CD4-positive, alpha-beta T cell treated with Interleukin-15 for 1 hour (primary cell): ENCODE measurements around the gene ATG7.

ENCODE experiments used
- DNase-seq: peaks from one replicate; pipeline ENCODE4 v3.0.0-alpha.2; 2020

The ATG7 gene

DNA sequence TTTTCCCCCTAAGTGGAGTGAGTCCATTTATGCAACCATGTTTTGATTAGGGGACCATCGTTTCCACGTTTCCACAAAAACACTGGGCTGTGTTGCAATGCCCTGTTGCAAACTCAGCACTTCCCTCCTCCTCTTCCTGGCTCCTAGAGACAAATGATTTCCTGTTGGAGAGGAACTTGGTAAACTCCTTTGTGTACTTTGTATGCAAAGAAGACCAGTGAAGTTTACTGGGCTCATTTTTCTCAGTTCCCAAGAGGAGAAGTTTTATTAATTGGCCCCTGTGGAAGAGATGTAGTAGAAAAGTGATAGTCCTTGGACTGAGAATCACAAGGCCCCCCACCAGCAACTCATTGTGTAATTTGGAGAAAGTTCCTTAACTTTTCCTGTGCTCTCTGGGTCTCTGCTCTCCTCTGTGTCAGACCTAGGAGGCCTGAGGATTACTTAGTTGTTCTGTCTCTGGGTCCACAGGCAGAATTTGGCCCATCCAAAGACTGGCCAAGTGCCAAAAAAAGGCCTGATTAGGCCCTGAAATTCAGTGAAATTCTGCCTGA is 95.0 kb downstream of the ATG7 start:
- DNase-seq, result no peak

DNA sequence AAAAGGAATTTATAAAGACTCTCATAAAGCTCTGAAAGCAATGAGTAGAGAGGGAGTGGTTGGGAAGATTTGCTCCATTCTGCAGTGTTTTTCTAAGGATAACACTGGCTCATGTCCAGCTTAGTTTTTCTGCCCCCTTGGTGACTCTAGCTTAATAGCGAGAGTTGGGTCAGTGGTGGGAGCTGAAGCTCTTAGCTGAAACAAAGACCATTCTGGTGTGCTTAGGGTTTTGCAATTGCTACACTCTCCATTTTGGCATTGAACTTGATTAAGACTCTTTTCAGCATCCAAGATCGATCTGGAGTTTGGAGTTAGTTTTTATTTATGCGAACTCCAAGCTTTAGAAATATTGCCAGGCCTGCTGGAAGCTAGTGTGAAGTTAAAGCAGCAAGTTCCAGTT is 98.0 kb downstream of the ATG7 start:
- no peak for DNase-seq

DNA sequence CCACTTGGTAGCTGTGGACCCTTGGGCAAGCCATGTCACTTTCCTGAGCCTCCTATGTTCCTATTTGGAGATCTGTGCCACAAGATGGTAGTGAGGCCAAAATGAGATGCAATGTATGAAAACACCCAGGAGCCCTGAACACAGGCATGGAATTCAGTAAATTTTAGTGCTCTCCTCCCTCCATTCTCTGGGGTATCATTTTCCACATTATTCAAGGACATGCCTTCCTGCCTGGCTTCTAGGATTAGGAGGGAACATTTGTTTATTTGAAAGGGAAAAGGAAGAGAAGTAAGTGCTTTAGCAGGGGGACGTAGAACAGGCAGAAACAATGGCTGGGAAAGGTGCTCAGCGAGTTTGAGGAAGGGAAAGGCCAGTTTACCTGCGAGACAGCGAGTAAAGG is 98.8 kb downstream of the ATG7 start:
- no peak for DNase-seq

DNA sequence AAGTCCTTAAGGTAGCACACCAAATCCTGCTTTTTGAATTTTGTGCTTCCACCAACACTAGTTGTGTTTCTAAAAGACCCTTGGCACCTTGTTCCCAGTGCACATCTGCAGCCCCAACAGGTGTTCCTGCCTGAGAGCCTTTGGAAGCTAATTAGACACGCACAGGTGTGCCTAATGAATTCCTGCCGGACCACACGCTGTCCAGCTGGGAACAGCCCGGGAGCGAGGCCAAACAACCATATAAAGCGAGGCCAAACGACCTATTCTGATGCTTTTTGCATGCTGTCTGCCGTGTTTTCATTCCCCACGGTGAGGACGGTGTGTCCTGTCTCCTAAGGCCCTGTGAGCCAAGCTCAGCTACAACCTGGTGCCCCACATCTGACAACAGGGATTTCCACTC is 99.5 kb downstream of the ATG7 start:
- DNase-seq, result no peak

DNA sequence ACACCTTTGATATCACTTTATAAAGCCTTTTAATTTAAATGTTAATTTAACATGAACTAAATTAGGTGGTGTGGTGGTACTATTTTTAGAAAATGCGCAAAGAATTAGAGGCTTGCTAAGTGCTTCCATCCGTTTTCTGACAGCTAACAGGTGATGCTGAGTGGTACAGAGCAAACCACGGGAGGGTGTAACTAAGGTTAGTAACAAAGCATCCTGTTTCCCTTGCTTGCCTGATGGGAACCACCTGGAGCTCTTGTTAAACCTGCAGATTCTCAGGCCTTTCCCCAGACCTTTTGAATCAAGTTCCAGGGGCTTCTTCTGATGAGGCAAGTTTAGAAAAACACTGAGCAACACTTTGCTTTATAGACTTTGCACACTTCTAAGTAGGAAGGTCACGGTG is 101.0 kb downstream of the ATG7 start:
- no peak for DNase-seq

DNA sequence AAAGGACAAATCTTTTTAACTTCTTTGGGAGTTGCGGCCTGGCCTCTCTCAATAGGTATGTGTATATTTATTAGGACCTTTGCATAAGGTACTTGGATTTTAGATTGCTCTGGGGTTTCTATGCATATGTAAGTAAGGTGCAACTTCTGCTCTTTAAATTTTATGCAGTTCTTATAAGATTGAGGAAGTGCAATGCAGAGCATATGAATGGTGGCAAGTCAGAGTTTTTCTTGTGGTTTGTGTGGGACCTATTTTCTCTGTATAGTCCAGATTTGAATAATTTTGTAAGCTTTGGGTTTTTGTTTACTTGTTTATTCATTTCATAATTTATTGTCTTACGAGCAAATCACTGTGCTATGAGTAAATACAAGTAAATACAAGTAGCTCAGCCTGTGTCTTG is 101.5 kb downstream of the ATG7 start:
- DNase-seq, result no peak

DNA sequence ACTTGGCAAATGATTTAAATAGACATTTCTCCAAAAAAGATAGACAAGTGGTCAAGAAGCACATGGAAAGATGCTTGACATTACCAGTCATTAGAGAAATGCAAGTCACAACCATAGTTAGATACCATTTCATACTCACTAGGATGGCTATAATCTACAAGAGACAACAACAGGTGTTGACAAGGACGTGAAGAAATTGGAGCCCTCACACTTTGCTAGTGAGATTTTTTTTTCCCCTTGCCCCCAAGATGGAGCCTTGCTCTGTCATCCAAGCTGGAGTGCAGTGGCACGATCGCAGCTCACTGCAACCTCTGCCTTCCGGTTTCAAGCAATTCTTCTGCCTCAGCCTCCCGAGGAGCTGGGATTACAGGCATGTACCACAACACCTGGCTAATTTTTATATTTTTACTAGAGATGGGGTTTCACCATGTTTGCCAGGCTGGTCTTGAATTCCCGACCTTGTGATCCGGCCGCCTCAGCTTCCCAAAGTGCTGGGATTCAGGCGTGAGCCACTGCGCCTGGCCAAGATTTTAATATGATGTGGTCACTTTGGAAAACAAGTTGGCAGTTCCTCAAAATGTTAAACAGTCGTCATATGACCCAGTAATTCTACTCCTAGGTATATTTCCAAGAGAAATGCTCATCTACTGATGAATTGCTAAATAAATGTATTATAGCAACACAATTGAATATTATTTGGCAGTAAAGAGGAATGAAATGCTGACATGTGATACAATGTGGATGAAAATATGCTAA is 103.3 kb downstream of the ATG7 start:
- no peak for DNase-seq

DNA sequence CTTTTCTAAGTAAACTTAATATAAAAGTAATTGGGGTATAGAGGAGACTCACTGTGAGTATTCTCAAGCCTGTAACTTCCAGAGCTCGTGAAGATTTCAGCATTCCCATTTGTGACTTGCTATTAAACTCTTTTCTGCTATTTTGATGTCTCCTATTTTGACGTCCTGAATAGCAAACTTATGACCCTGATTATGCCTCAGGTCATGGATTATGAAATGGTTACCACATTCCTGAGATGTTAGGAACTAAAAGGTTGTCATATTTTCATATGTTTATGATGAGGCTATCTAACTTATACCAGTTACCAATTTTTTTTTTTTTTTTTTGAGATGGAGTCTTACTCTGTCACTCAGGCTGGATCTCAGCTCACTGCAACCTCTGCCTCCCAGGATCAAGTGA is 105.5 kb downstream of the ATG7 start:
- DNase-seq, result no peak

DNA sequence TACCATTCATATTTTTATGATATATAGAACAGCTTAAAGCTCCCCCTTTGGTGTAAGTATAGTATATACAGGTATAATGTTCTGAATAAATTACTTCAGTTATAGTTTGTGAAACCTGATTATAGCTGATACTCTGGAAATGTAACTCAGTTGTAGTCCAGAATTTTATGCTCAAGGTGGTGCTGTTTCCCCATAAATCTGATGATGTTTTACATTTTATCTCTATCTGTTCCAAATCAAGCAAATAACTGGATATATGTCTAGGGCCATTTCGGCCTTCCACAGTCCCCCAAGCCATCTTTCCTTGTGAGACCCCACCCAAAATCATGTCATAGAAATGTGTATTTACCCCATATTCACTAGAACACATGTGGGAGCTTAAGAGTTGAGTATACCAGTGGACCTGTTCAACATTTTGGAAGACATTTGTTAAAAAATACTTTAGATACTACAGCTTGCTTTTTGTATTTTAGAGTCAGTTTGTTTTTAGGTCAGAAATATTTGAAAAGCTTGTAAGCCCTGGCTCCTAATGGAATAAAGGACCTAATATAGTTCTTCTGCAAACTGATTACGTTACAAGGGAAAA is 107.1 kb downstream of the ATG7 start:
- DNase-seq, result no peak

DNA sequence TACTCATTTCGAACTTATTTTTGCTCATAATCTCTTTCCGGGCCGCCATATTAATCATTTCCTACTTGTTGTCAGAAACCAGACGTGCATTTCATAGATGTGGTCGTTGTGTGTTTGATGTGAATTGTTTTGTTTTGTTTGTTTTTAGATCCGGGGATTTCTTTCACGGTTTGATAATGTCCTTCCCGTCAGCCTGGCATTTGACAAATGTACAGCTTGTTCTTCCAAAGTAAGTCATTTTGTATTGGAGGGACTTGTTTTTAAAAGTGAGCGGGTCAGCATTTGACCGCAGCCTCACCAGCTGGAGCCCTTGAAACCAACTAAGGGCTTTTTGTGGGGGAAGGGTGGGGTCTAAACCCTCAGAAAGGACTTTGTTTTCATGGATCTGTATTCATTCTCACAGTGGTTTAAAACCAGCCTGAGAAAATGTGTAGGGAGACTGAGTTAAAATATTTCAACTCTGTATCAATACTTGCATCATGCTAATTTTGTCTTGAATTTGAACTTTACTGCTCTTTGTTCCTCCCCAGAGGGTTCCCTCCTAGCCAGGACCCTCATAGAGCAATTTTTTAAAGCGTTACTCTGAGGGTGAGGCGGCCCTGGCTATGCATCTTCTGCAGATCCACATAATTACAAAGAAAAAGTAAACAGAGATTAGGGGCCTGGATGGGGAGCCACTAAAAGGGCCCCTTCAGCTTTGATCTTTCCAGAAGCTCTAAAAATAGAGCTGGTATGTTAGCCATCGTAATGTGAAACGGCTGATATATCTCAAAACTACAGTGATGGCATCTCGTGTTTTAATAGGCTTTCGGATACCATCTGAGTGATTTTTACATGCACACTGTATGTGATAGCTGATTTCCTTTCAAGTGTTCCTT is 107.9 kb downstream of the ATG7 start:
- no peak for DNase-seq

DNA sequence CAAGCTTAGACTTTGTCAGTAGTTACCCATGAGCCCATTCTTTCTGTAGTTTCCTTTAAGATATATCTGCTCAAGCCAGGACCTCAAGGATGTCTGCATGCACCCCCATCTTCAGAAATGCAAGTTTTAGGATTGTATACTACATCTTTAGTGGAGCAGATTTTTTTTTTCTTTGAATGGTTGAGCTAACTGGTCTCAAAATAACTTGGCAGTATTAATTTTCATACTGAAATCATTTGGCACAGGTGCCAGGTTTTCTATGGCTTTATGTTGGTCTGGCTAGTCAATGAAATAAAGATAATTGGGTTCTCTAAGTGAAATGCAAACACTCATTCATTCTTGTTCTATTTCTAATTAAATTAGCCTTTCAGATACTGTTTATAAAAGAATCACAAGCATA is 108.9 kb downstream of the ATG7 start:
- no peak for DNase-seq

DNA sequence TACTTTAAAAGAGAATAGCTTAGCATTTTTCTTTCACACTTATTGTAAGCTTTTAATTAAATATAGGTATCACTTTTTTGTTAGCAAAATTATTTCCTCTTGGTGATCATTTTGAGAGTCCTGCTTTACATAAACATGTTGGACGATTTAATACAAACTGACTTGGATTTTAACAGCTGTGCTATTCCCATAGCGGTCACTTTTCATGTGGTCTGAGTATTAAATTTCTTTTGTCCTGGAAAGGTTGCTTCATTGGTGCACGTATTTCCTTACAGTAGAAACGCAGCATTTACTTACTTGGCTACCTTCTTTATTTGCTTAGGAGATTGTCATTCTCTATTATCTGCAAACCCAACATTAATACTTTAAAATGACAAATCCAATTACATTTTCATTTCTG is 109.4 kb downstream of the ATG7 start:
- DNase-seq, result no peak

DNA sequence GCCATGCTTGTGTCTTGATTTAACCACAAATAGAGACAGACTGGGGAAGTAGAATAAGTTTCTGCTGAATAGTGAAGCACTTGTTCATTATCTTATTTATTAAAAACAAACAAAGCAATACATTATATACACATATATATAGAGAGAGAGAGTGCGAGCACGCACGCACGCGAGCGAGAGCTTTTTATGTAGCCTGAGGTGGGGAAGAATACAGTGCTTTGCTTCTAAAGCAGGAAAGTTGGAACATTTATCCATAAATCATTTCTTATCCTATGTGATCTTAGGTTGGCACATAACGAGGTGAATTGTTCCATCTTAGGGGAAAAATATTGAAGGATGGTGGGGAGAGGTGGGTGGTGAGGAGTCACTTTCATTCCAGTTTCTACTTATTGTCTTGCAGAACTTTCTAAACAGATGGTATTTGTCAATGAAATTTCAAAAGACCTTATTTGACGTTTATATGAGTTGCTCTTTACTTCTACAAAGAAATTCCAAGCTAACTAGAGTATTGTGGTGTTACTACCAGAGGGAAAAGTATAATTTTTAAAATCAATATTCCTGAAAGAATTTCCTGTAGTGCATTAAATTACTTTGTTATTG is 110.0 kb downstream of the ATG7 start:
- DNase-seq, result no peak

DNA sequence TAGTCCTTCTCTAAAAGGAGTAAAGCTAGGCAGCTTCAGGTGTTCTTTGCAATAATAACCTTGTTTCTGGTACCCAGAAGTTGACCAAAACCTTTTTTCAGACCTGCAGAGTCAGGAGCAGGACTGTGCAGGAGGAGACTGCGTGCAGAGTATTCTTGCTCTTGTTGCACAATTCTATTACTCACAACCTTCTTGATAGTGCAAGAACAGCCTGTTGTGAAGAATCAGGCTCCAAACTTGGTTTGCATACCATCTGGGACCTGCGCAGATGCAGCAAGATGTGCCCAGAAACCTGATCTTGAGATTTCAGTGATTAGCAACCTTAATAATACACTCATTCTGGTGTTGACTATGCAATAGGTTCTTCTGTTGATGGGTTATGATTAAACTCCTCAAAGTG is 111.9 kb downstream of the ATG7 start:
- no peak for DNase-seq

DNA sequence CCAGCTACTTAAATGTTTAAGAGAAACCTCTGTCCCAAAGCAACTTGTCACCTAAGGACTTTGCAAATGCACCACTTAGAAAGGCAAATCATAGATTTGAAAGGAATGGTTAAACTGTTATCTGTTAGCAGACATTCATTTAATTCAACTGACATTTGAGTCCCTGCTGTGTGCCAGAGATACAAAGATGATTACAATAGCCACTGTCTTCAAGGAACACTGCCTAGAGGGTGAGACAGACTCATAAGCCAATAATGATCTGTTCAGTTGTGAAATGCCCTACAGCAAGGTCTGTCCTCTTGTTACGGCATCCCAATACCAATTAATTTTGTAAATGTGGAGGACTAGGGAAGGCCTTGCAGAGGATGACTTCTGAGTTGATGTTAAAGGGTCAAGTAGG is 113.1 kb downstream of the ATG7 start:
- no peak for DNase-seq

DNA sequence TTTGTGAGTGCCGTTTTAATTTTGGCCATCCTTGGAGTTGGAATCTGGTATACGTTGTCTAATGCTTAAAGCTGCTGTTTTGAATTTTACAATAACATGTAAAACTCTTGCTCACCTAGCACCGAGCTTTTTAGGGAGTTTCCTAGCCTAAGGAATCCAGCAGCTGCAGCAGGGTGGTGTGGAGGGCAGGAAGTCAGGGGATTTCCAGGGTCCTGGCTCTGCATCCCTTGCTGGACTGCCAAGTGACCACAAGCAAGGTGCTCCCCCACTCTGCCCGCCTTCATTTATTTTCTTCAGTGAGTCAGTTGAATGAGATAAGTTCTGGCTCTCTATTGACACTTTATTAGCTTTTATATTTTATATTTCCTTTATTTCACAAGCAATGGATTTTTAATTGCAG is 113.7 kb downstream of the ATG7 start:
- DNase-seq, result no peak

DNA sequence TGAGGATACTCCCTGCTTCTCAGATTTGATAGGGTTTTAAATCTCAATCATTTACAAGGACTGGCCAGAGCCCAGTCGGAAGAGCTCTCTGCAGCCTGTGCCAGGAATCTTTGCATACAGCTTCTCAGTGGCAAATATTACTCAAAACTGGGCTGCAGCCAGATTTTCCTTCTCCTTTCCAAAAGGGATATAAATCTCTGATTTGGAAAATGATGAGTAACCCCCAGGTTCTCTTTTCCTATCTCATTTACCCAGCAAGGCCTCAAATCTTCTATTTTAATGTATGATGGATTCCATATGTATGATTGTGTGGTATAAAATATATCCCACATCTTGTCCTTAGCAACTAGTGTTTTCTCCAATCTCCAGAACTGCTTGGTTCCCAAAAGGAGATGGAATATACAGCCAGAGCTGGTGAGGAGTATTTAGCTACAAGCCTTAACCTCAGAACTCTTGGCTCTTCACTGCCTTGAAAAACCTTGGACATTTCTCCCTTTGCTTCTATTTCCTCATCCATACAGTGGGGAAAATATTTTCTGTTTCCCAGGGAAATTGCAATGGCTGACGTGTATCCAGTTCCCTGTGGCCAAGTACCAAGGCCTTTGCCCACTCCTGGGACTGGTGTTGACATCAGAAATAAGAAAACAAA is 114.4 kb downstream of the ATG7 start:
- no peak for DNase-seq

DNA sequence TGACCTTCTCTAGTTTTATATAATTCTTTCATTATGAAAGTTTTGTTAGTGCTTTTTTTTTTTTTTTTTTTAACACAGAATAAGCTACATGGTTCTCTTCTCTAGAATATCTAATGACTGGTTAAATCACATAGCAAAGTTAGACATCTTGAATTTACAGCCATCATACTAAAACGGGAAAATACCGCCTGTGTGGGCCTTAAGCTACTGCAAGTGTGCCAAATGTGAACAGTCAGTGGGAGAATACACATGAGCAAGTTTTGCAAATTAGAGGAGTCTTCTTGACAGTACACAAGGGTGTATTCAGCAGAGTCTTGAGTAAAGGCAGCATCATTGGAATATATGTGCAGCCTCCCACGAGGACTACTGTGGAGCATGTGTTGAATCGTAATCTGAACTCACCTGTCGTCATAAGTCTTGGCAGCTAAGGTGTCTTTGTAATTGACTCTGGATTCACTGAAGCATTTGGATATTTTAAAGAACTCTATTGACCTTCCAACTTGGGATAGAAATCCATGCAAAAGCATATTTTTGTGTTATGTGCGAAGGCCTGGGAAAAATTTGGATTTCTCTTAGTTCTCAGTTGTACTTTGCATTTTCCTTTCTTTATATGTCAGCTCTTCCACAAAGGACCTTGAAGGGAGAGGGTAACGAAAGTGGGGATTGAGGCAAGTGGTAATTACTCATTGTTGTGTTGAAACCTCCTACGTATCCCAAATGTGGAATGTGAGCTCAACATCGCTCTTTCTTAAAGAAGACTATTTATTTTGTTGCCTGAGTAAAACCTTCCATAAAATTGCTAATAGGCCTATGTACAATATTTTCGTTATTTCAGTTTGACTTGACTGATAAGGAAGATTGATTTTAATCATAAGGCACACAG is 117.4 kb downstream of the ATG7 start:
- no peak for DNase-seq

DNA sequence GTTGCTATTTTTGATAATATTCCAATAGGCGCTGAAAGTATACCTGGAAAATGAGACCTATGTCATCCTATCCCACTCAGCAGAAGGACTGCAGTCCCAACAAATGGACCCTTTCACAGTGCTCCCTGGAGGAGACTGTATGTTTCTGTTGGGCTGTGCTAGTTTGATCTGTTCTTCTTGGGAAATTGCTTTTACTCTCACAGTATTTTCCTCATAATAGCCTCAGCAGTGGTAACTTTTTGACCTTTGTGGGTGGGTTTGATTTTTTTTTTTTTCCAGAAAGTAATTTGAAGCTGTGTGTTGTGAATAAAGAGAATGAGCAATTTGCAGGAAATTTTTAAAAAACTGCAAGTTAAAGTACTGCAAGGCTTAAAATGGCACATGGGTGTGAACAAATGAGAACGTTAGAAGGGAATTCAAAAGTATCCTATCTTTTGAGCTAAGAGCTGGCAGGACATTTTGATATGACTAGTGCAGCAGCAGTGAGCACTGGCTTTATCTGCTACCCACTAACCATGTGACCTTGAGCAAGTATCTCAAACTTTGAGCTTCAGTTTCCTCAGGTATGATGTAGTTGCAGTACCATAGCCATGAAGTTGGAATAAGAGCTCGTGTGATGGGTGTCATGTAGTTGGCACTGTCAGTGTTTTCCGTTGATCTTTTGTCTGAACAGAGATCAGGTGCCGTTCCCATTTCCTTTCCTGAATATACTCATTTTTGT is 118.4 kb downstream of the ATG7 start:
- DNase-seq, result no peak

DNA sequence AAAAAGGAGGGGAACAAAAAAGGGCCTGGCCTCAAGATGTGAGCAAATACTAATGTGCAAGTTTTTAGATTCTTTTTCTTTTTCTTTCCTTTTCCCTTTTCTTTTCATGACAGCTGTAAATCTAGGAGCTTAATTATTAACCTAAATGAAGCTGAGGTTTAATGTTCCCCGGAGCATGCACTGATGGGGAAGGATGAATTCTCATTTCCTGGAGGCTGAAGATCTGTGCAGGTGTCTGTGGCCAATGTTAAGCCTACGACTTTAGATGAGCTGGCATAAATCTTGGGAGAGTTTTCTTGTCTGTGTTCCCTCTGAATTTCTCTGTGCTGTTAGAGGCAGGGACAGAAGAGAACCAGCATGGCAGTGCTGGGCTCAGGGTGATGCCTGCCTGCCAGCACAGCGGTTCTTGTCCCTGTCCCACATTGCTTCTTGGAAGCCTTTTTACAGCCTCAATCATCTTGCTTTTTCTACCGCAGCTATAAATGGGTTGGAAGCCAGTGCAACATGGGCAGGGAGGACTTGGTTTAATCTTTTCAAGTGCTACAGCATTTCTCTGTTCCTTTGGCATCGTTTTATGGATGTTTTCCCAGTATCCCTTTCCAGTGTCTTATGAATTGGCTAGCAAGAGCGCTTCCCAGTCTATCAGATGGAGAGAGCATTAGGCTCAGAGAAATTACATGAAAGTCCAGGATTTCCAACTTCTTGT is 119.1 kb downstream of the ATG7 start:
- no peak for DNase-seq
